ENCODE data around the gene VGLL3. TPM values are rescaled to one million over a fixed set of nuclear protein-coding genes. Genes with fewer than 3 reads are reported as not detected.

VGLL3 gene
- polyA plus RNA-seq, 2 donors: 0.54 to 0.55 TPM

DNA sequence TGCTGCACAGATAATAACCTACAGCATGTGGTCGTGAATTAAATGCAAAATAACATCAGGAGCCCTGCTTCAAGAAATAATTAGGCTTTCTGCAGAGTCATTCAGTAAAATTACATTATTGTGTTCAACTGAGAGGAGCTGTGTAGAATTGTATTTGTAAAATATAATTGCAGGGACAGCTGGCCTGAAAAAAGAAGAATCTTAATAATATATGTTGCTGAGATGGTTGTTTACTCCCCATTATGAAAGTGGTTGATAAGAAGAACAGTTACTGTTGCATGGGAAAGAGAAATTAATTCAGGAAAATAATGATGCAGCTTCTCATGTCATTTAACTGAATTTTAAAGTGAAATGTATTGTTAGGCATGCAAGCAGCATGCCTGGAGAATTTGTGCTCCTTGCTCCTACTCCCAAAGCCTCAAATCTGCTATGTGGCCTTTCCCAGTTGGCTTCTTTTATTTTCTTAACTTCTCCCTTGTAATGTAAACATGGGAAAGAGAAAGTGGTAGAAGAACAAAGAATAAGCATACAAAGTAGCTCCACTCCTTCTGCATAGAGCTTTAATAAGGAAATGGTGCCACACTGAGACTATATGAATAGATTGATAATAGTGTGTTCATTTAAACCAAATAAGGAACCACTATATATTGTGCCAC, 100.1 kb downstream of the VGLL3 start:
- Histone ChIP-seq H3K9me3 (ENCODE audit: control insufficient read depth in 2 of 2, insufficient read depth in 1 of 2, low read depth in 1 of 2, low read length in 1 of 2) (no peaks in the 10 kb centered on the region), H3K4me1 (ENCODE audit: control insufficient read depth in 2 of 2, insufficient read depth in 2 of 2, low read length in 1 of 2) (no peaks in the 10 kb centered on the region), H3K27ac (ENCODE audit: low read depth in 2 of 2, low read length in 1 of 2) (no peak overlapping the region), H3K4me3 (ENCODE audit: low read depth in 1 of 2, low read length in 2 of 2) (no peak overlapping the region), H3K36me3 (ENCODE audit: control insufficient read depth in 2 of 2, insufficient read depth in 2 of 2, low read length in 1 of 2) (no peaks in the 10 kb centered on the region), H3K27me3 (ENCODE audit: control insufficient read depth in 1 of 2, insufficient read depth in 2 of 2, low read length in 2 of 2) (no peaks in the 10 kb centered on the region)
- 45 to 62% methylated on average over 1 of the region's 1 CpG for WGBS, 2 donors

Other genes starting within 250 kb of the VGLL3 start
- 10 to 100 TPM; 28.4 to 30.6 TPM for gene CHMP2B, start 236.2 kb upstream of the VGLL3 start, polyA plus RNA-seq

Measured in esophagus (tissue), 2 donors.